Mesothelial cell of epicardium (in vitro differentiated cells): ENCODE results near the gene ZDHHC8. TPM values are rescaled to one million over a fixed set of nuclear protein-coding genes. Genes with fewer than 3 reads are reported as not detected.

Source experiments
- DNase-seq, 2 experiments: peaks; one replicate each; pipeline ENCODE4 v3.0.0; 2021; ENCODE audit warnings: low spot score in 2 of 2; ENCODE audit not compliant: unreplicated experiment in 2 of 2
- H3K27ac Mint-ChIP-seq: 2 replicates; pipeline ENCODE4 v1.8.0; 2021; ENCODE audit warnings: mixed read lengths
- H3K27me3 Mint-ChIP-seq: 2 replicates; pipeline ENCODE4 v1.8.0; 2021; ENCODE audit warnings: low read depth, mixed read lengths
- H3K36me3 Mint-ChIP-seq: 2 replicates; pipeline ENCODE4 v1.8.0; 2021; ENCODE audit warnings: mixed read lengths
- H3K4me1 Mint-ChIP-seq: 2 replicates; pipeline ENCODE4 v1.8.0; 2021; ENCODE audit warnings: mixed read lengths
- H3K4me3 Mint-ChIP-seq: 2 replicates; pipeline ENCODE4 v1.8.0; 2021; ENCODE audit warnings: mild to moderate bottlenecking, moderate library complexity, mixed read lengths
- H3K9me3 Mint-ChIP-seq: 2 replicates; pipeline ENCODE4 v1.8.0; 2021; ENCODE audit warnings: mixed read lengths
- total RNA-seq: library from RNA; stranded (reverse); gene quantifications from 3 replicates; pipeline ENCODE4 v1.2.1, GENCODE V29; 2021
- TF ChIP-seq, protein P1 (sequence below): fragments of 200-600 bp; sonication (generic); IDR thresholded peaks from one replicate; pipeline ENCODE4 v1.5.0; 2021; ENCODE audit warnings: antibody characterized with exemption; ENCODE audit not compliant: unreplicated experiment

The ZDHHC8 gene
- total RNA-seq, 1 donor from 2014 or later, result 86.2 TPM

DNA sequence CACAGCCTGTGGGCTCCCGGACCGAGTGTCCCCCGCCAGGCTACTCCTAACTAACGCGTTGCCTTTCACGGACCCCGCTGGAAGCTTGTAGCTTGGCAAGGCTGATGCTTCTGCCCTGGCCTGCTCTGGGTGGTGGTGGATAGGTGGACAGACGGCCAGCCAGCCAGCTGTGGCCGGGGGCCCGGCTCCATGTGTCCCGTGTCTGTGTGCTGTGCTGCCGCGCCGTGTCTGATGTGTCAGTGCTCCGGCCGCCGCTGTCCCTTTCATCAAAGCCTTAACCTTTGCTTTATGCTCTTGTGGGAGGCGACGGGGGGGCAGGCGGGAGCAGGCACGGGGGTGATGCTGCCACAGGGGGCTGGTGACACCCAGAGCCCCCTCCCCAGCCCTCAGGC, 14.2 kb downstream of the ZDHHC8 start:
- Mint-ChIP-seq H3K9me3 (no peaks in the 10 kb centered on the region), H3K36me3 (no peaks in the 10 kb centered on the region), H3K4me1 (no peaks in the 10 kb centered on the region), H3K27me3 (no peaks in the 10 kb centered on the region), H3K27ac (no peak overlapping the region), H3K4me3 (no peak overlapping the region)
- no peak for DNase-seq
- TF ChIP-seq, protein P1, sequence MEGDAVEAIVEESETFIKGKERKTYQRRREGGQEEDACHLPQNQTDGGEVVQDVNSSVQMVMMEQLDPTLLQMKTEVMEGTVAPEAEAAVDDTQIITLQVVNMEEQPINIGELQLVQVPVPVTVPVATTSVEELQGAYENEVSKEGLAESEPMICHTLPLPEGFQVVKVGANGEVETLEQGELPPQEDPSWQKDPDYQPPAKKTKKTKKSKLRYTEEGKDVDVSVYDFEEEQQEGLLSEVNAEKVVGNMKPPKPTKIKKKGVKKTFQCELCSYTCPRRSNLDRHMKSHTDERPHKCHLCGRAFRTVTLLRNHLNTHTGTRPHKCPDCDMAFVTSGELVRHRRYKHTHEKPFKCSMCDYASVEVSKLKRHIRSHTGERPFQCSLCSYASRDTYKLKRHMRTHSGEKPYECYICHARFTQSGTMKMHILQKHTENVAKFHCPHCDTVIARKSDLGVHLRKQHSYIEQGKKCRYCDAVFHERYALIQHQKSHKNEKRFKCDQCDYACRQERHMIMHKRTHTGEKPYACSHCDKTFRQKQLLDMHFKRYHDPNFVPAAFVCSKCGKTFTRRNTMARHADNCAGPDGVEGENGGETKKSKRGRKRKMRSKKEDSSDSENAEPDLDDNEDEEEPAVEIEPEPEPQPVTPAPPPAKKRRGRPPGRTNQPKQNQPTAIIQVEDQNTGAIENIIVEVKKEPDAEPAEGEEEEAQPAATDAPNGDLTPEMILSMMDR, result no peak

DNA sequence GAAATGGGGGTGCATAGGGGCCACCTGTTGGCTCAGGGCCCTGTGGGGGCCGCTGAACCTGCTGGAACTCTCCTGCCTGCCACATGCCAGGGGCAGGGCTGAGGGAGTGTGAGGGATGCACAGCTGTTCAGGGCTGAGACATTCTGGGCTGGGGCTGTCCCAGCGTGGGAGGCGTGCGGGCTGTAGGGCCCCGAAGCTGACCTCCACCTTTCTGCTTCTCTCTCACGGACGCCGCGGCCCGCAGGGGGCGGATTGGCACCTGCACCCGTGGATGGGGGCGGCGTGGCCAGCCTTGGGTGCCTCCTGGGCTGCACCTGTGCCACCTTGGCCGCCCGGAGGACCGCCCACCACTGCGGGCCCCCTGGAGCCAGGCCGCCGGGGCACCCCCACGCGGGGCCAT, 15.2 kb downstream of the ZDHHC8 start:
- Mint-ChIP-seq H3K4me3 (no peak overlapping the region), H3K27ac (no peak overlapping the region), H3K36me3 (no peaks in the 10 kb centered on the region), H3K27me3 (no peaks in the 10 kb centered on the region), H3K4me1 (no peaks in the 10 kb centered on the region), H3K9me3 (no peaks in the 10 kb centered on the region)
- TF ChIP-seq, protein P1, result no peak
- no peak for DNase-seq

DNA sequence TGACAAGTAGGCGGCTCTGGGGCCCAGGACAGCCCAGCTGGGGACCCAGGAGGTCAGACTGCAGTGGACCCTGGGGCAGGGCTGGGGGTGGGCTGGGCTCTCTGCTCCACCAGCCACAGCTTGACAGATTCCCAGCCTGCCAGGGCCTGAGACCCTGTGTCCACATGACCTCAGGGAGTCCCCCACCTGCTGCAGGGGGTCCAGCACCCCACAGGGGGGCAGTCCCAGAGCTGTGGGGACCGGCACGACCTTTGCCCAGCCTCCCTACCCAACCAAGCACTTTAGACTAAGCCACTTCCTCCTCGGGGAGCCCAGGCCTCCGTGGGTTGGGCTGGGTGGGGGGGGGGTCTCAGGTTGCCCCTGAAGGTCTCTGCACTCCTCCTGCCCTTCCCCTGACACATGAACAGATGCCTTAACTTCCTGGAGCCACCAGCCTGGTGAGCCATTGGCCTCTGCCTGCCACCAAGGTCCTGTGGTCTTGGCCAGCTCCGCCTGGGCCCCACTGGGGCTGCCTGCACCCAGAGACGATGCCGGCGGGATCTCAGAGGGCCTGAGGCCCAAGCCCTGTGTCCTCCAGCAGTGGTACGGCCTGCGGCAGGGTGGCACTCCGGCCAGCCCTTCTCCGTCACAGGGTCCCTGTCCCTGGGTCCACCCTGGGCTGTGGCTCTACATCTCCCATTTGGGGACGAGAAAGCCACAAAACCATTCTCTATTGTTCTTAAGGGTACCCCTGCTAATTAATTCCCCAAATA, 15.8 kb downstream of the ZDHHC8 start:
- H3K27ac Mint-ChIP-seq, result no peak overlapping the region
- no peak overlapping the region for H3K4me3 Mint-ChIP-seq
- H3K36me3 Mint-ChIP-seq, result no peaks in the 10 kb centered on the region
- no peaks in the 10 kb centered on the region for H3K4me1 Mint-ChIP-seq
- H3K27me3 Mint-ChIP-seq, result no peaks in the 10 kb centered on the region
- H3K9me3 Mint-ChIP-seq, result no peaks in the 10 kb centered on the region
- TF ChIP-seq, protein P1, result no peak
- no peak for DNase-seq

DNA sequence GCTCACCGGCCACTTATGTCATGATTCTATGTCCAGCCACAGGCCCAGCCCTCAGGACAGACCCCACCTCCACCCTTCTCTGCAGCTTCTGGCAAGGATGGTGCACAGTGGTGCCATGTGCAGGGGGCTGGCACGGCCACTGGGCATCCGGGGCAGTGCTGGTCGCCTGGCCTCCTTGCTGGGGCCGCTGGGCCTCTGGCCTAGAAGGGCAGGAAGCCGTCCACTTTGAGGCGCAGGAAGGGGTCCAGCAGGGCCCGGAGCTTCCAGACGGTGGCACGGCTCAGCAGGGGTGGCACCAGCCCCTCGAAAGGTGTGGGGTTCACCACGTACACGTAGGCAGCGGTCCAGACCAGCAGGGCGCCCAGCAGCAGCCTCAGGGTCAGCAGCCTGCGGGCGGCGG, 16.8 kb downstream of the ZDHHC8 start:
- DNase-seq, result no peak
- Mint-ChIP-seq H3K4me3 (no peak overlapping the region), H3K9me3 (no peaks in the 10 kb centered on the region), H3K36me3 (no peaks in the 10 kb centered on the region), H3K27ac (no peak overlapping the region), H3K4me1 (no peaks in the 10 kb centered on the region), H3K27me3 (no peaks in the 10 kb centered on the region)
- TF ChIP-seq, protein P1, result no peak

DNA sequence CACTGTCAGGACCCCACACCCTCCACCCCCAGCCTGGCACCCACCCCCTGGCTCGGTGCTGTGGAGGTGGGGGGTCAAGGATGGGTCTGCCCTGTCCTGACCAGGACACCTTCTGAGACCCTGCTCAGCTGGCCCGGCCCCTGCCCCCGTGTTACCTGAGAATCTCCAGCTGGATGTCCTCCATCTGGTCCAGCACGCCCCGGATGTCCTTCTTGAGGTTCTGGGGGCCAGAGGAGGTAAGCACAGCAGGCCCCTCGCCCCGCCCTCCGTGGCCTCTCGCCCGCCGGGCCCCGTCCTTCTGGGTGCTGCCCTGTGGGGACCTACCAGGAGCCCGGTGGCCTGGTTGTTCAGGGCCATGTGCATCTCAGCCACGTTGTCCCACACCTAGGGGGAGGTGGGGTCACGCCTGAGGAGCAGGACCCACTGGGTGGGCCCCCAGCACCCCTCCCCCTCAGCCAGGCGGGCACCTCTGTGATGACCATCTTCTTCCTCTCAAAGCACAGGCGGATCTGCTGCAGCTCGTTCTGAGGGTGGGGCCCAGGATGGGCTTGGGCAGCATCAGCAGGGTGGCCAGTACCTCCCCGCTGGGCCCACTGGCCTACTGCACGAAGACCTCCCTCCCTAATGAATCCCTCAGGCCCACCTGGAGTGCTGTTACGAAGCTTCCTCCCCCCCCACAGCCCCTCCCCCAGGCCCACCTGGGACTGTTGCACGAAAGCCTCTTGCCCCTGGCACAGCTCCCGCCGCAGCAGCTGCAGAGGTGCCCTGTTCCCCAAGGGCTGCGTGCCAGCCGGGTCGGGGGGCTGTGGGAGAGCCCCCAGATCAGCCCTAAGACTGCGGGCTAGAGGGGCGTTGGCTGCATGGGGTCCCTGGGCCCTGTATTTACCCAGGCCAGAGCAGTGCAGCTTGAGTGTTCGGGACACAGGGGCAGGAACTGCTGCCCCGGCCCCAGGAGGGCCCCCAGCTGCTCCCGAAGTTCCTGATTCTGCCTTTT, 17.9 kb downstream of the ZDHHC8 start:
- H3K27me3 Mint-ChIP-seq, result no peaks in the 10 kb centered on the region
- H3K27ac Mint-ChIP-seq, result no peak overlapping the region
- DNase-seq, result no peak
- H3K9me3 Mint-ChIP-seq, result no peaks in the 10 kb centered on the region
- no peak overlapping the region for H3K4me3 Mint-ChIP-seq
- H3K36me3 Mint-ChIP-seq, result no peaks in the 10 kb centered on the region
- TF ChIP-seq, protein P1, result no peak
- no peaks in the 10 kb centered on the region for H3K4me1 Mint-ChIP-seq
